HG03139 (cell line): ENCODE data around the gene BBS1.
"Not testable (repeated sequence)": the region's sequence is repeated elsewhere in the genome, so short reads cannot be mapped to it uniquely, and the experiment has no call there.

ENCODE experiments used
- ATAC-seq: cut with Tn5 transposase; IDR thresholded peaks from one replicate; pipeline ENCODE4 v1.9.1; 2021; ENCODE audit not compliant: unreplicated experiment

BBS1 gene

GRCh38 chr11:66569076-66569475 lies 58.6 kb downstream of the BBS1 start:
- ATAC-seq: no peak

- ATAC-seq: no peak
Measured at GRCh38 chr11:66570079-66570849, 59.8 kb downstream of the BBS1 start.

DNA sequence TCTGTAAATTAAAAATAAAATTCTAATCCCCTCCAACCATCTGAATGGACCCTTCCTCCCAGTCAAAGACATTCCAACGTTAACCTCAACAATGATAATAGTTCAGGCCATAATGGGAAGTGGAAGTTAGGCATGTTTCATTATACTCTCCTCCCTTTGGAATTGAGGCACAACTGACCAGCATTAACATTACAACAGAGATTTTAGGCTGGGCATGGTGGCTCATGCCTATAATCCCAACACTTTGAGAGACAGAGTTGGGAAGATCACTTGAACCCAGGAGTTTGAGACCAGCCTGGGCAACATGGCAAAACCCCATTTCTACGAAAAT lies 60.4 kb downstream of the BBS1 start:
- ATAC-seq: no peak

DNA sequence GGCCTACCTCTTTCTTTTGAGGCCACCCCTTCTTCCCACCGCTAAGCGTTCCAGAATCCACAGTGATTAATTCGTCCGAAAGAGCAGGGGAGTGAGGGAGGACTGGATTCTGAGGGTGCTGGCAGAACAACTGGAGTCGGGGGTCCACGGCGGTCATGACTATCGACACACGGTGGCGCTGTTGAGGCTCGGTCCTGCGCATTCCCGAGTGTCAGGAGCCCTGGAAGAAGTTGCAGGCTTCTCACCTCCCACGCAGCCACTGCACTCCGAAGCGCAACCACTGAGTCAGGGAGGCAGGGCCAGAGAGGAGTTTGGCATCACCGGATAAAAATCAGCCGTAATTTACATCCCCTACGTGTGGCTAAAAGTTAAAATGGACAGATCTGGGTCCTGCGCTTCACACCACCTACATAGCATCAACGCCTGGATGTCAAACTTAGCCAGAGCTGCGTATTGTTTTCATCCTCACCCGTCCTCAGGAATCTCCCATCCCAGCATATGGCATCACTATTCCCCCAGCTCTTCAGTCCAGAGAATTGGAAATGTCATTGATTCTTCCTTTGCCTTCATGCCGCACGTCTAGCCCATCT lies 68.7 kb downstream of the BBS1 start:
- ATAC-seq: no peak

DNA sequence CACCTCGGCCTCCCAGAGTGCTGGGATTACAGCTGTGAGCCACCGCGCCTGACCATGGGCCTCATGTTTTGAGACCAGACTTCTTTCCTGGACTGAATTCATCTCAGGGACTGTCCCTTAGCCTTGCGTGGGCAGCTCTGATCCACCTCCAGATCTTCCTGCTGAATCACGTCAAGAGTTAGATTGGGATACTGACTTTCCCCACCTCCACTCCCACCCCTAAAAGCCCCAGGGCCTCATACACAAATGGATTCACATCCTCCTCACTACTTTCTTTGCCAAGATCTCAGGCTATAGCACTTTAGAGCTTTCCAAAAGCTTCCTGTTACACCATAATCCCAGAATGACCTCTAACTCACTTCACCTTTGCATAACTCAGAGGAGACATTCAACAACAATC lies 70.4 kb downstream of the BBS1 start:
- no peak for ATAC-seq

- no peak for ATAC-seq
Measured at GRCh38 chr11:66581261-66581660, 70.8 kb downstream of the BBS1 start.

GRCh38 chr11:66582565-66583147 lies 72.2 kb downstream of the BBS1 start:
- ATAC-seq: not testable (repeated sequence)
